Heart left ventricle (tissue), 13 donors: Measurements from ENCODE around the gene ZSCAN10.

Experiments
- CTCF ChIP-seq, 12 donors: fragments of 200-600 bp; sonication (generic) in 4 of 12; IDR thresholded peaks; one replicate each; pipeline versions ENCODE4 v1.5.0 to v1.8.0; 2018 to 2022; ENCODE audit warnings: antibody characterized with exemption in 12 of 12, mild to moderate bottlenecking in 5 of 12
- POLR2A ChIP-seq, 2 donors: fragments of 450-650 bp; IDR thresholded peaks; one replicate each; pipeline ENCODE4 v1.6.1; 2017; ENCODE audit warnings: antibody characterized with exemption in 2 of 2, mild to moderate bottlenecking in 2 of 2, moderate library complexity in 2 of 2
- donor health status: ischemic (EF 13 %, LVEDD 7.1; RV severe dilation, severe dysfunction).
- donor health status: DM: no; HTN: yes; CAD: no.
- donor health status: DM: no; HTN: no; CAD: no.
- donor health status: ischemic (EF 25% LVEDD 6.9; RV normal size, moderate dysfunction).
- donor health status: ischemic (EF 25% LVEDD 5.7; RV mildly dilated, moderate dysfunction).
- donor health status: ischemic (EF 35%, LVEDD 5.7; RV mildly dilated, moderate dysfunction).
- donor health status: nonischemic (EF 11% LVEDD 7.7; RV severe dilation, severe dysfunction).
- donor health status: DM: yes; HTN: yes; CAD: no.
- donor health status: PGD.
- donor health status: ischemic (EF 29% LVEDD 5.4; RV normal size, mild dysfunction).
- donor health status: nonischemic (EF 23%, LVEDD 6.1; RV moderate dilation, normal function).

DNA sequence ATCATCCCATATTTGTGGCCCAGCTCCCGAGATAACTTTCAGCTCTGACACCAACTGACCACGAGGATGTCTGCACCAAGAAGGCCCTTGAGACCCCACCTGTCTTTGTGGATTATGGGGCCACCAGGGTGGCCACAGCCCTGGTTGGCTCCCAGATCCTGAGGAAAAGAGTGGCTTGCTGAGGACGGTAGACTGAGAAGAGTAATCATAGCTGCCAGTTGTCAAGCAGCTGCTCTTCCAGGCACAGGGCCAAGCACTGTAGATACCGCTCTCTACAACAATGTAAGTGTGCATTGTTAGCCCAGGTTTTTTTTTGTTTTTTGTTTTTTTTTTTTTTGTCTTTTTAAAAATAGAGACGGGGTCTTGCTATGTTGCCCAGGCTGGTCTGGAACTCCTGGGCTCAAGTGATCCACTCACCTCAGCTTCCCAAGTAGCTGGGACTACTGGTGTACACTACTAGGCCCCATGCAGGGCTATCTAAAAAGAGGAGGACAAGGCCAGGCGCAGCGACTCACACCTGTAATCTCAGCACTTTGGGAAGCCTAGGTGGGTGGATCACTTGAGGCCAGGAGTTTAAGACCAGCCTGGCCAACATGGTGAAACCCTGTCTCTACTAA is 22.9 kb upstream of the ZSCAN10 start:
- no peak for TF ChIP-seq CTCF (IDR thresholded peaks at IDR 0.05)
- no peak for TF ChIP-seq POLR2A (IDR thresholded peaks at IDR 0.05)
